GM18907 (cell line): ENCODE measurements around the gene HTT.

Experiments used
- ATAC-seq: cut with Tn5 transposase; IDR thresholded peaks from one replicate; pipeline ENCODE4 v1.9.1; 2021; ENCODE audit warnings: mild to moderate bottlenecking, moderate library complexity; ENCODE audit not compliant: unreplicated experiment

The HTT gene

GRCh38 chr4:3197366-3198105, 123.1 kb downstream of the HTT start:
- no peak for ATAC-seq

GRCh38 chr4:3198906-3199305, 124.4 kb downstream of the HTT start:
- ATAC-seq, result no peak

DNA sequence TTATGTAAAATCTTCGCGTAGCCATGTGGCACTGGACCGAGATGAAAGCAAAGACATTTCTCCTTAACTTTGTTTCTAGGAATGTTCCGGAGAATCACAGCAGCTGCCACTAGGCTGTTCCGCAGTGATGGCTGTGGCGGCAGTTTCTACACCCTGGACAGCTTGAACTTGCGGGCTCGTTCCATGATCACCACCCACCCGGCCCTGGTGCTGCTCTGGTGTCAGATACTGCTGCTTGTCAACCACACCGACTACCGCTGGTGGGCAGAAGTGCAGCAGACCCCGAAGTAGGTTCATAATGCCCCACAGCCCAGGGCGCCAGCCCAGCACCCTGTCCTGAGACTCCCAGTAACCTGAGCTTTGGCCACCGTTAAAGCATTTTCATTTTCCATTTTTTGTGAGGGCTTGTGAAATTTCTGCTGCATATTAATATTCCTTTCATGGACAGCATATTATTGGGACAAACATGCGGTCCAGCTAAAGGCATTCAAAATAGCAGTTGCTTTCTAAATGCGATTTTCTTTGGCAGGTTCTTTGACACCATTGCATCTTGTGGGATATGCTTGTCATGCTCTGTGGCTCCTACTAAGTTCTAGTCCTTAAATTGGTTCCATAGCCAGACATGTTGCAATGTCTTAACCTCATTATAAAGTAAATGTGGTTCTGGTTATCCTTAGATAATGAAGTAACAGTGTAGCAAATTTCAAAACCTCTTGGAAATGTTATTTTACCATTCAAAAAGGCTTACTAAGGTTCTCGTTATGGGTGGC, 125.4 kb downstream of the HTT start:
- ATAC-seq, result no peak

DNA sequence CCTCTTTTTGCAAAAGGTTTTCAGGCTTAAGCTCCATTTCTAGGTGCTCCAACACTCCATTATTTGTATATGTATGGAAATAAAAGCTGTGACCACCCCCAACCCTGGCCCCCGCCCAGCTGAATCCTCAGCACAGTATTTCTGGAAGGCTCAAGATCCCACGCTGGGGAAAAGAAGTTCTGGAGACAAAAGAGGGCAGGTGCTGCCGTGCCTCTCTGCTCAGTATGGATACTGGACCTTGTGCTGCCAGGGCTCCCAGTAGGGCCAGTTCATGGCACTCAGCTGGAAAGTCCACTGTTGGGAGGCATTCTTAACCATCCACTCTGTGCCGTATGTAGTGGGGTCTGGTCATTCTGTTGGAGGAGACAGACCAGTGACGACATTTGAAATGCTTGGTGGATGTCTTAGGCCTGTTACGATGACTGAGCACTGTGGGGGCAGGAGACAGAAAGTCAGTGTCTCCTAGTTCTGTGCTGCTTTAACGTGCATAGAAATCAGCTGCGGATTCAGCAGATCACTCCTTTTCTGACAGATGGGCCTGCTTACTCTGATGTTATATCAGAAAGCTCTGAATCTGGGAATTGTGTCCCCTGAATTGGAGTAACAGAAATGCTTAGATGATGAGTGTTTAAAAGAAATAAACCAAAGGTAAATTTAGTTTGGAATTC, 126.1 kb downstream of the HTT start:
- no peak for ATAC-seq

DNA sequence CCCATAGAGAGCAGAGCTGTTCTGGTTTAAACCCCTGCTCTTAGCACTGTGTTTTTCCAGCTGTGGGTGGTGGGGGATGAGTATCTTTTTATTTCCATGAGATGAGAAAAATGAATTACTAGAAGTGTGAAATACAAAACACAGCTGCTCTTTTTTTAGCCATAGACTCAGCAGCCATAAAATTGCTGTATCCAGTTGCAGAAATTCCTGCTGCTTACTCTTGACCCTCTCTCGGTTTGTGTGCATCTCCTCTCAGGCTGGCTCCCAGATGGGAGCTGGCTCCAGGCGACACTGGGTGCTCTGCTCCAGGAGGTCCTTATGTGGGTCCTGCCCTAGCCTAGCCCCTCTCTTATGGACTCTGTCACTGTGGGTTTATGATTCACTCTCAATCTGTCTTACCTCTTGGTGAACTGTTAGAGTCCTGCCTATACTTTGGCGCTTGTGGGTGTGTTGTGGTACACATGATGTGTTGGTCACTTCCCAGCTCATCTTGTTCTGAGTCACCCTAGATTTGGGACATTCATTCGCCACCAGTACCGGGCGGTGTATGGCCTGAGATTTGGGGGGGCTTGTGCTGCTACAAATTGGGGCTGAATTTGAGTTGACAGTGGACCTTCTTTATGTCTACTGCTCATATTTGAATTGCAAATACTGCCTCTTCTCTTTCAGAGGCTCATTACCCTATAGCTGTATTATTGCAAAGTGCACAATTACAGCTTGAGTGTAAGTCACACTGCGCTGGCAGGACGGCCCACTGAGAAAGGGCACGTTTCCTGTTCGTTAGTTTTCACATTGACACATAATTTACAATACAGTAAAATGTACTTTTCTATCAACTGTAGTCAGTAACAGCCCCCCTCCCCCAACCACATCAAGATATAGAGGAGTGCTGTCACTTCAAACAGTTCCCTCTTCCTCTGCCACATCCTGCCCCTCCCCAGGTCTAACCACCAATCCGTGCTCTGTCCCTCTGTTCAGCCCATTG, 127.5 kb downstream of the HTT start:
- peak; percentile 65 for ATAC-seq

DNA sequence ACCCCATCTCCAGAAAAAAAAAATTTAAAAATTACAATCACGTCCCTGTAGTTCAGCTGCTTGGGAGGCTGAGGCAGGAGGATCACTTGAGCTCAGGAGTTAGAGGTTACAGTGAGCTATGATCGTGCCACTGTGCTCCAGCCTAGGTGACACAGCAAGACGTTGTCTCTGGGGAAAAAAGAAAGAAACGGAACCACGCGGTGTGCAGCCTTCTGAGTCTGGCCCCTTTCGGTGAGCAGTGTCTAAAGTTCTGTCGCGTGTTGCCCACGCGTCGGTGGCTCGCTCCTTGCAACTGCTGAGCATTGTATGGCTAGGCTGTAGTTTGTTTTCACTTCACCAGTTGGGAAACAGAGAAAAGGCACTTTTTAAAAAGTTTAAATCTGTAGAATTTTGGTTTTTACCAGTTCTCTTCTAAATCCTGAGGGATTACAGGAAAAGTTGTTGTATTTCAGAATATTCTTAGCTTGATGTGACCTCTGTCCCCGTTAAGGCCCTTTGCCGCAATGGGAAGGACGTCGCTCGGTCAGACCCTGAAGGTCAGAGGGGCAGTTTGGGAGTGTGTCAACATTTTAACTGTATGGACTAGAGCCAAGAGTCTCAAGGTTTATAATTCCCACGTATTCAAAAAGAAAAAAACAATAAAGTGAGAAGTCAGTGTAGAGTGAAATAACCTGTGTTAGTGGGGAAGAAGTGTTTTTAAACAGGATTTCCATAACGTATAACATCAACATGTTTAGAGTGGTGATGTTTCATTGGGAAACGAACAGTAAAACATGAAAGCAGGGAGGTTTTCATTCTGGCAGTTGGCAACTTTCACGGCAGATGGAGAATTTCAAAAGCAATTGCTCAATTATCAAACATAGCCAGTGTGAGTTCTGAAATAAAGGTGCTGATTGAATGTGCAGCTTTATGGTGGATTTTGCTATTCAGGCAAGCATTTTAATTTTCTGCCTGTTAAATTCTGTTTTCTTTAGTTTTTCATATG, 128.6 kb downstream of the HTT start:
- ATAC-seq, result no peak

- ATAC-seq, result no peak
Measured at GRCh38 chr4:3203971-3204431, 129.5 kb downstream of the HTT start.

- ATAC-seq, result no peak
Measured at GRCh38 chr4:3205995-3206394, 131.5 kb downstream of the HTT start.

DNA sequence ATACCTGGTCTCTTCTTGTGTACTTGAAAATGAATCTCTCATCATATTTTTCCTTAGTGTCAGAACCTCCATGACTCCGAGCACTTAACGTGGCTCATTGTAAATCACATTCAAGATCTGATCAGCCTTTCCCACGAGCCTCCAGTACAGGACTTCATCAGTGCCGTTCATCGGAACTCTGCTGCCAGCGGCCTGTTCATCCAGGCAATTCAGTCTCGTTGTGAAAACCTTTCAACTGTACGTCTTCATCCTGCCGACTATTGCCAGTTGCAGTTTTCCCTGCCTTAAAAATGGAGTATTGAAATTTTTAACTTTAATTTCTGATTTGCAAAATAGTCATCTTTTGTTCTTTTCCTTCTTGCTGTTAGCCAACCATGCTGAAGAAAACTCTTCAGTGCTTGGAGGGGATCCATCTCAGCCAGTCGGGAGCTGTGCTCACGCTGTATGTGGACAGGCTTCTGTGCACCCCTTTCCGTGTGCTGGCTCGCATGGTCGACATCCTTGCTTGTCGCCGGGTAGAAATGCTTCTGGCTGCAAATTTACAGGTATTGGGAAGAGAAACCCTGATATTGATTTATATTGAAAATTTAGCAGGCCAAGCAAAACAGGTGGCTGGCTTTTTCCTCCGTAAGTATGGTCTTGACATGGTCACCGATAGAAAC, 132.1 kb downstream of the HTT start:
- ATAC-seq, result no peak

GRCh38 chr4:3207531-3208037, 133.1 kb downstream of the HTT start:
- ATAC-seq, result no peak

DNA sequence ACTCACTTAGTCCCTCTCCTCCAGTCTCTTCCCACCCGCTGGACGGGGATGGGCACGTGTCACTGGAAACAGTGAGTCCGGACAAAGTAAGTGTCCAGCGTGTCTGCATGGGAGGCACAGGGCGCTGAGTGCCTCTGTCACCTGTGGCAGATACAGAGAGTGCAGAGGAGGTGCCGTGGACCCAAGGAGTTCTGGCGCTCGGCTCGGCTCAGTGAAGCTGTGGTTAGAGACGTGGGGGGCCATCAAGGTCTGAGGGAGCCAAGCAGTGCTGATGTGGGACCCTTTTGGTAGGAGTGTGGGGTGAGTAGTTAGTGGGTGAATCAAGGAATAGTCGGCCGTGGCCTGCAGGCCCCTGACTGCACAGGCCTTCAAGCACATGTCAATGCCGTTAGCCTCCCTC, 134.3 kb downstream of the HTT start:
- no peak for ATAC-seq

DNA sequence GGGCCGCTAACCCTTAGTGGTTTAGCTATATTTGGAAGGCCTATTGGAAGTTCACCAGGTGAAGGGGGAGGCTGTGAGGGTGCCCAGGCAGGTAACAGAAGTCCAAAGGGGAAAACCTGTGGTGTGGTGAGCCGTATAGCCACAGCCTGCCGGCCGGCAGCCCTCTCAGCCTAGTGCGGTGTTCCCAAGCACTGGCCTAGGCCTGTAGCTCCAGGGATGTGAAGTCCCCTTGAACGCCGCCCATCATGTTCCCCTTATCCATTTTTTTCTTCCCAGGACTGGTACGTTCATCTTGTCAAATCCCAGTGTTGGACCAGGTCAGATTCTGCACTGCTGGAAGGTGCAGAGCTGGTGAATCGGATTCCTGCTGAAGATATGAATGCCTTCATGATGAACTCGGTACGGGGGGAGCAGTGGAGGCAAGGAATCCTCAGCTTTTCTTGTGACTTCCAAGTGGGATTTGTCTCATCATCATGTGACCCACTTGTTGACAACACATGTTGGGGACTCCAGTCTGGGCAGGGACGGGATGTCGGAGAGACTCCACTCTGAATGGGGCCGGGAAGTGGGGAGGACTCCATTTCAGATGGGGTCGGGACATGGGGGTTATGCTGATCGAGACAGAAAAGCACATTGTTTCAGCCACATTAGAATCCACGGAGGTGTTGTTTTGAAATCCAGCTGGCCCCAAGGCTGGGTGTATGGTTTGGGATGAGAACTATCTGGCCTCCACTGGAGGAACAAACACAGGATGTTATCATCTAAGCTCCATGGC, 135.3 kb downstream of the HTT start:
- no peak for ATAC-seq

DNA sequence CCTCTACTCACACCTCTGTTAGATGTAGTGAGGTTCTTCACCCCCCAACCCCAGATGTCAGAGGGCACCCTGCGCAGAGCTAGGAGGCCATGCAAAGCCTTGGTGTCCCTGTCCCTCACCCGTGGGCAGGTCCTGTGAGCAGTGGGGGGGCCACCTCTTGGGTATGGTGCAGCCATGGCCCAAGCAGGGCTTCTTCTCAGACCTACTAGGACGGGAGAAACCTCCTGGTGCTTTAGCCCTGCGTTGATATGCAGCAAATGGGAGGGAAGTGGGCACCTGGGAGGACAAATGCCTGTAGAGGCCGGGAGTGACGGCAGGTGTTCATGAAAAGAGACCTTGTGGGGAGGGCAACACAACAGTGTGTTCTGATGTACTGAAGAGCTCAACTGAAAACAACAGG, 136.0 kb downstream of the HTT start:
- ATAC-seq, result no peak

DNA sequence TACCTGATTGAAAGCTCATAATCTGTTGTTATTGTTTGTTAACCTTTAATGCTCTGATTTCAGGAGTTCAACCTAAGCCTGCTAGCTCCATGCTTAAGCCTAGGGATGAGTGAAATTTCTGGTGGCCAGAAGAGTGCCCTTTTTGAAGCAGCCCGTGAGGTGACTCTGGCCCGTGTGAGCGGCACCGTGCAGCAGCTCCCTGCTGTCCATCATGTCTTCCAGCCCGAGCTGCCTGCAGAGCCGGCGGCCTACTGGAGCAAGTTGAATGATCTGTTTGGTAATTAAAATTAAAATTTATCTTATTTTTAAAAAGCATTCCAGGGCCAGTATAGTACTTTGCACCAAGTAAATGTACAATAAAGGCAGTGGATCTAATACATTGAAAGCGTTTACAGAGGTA, 137.4 kb downstream of the HTT start:
- no peak for ATAC-seq

DNA sequence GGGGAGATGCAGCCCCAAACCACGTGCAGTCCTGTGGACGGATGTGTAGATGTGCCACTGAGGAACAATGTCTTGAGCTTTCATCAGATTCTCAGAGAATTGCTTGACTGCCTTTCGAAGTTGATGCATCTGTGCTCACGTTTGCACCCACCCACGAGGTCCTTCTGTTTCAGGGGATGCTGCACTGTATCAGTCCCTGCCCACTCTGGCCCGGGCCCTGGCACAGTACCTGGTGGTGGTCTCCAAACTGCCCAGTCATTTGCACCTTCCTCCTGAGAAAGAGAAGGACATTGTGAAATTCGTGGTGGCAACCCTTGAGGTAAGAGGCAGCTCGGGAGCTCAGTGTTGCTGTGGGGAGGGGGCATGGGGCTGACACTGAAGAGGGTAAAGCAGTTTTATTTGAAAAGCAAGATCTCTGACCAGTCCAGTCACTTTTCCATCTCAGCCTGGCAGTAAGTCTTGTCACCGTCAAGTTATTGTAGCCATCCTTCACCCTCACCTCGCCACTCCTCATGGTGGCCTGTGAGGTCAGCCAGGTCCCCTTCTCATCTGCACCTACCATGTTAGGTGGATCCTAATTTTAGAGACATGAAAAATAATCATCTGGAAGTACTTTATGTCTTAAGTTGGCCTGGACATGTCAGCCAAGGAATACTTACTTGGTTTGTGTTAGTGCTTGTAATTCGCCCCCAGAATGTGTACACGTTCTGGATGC, 138.1 kb downstream of the HTT start:
- no peak for ATAC-seq

GRCh38 chr4:3213106-3213425, 138.6 kb downstream of the HTT start:
- no peak for ATAC-seq

DNA sequence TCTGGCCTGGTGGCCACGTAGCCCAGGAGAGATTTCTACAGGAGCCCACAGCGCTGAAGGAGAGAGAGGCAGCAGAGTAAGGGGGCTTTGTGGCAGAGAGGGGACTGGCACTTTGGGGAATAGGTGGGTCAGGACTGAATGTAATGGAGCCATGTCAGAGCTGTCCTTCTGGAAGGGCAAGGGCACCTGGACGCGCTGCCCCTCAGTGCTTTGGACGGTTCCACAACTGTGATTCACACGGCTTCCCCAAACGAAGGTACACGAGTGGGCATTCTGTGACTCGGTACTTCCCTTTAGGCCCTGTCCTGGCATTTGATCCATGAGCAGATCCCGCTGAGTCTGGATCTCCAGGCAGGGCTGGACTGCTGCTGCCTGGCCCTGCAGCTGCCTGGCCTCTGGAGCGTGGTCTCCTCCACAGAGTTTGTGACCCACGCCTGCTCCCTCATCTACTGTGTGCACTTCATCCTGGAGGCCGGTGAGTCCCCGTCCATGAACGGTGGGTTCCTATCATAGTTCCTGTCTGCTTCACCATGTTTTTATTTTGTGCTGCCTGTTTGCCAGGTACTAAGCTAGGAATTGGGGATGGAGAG, 139.3 kb downstream of the HTT start:
- no peak for ATAC-seq
